Heart right ventricle (tissue), 16 donors: Measurements from ENCODE around the gene PROX2. TPM values are rescaled to one million over a fixed set of nuclear protein-coding genes. Genes with fewer than 3 reads are reported as not detected.
A peak's percentile ranks its signal among the peaks of the same experiment; 100 is the strongest.

Experiments used
- ATAC-seq, 8 donors: fragments of 200-7000 bp; cut with Tn5 transposase; one replicate each; pipeline ENCODE4 v1.9.1; 2020; ENCODE audit warnings: mild to moderate bottlenecking in 8 of 8, moderate library complexity in 8 of 8, moderate number of reproducible peaks in 1 of 8
- DNase-seq, 2 donors: peaks; one replicate each; pipeline ENCODE4 v3.0.0-alpha.2; 2020
- H3K27ac ChIP-seq, 10 donors: fragments of 200-600 bp; sonication (generic) in 2 of 10; one replicate each; pipeline versions ENCODE4 v1.5.0 to v1.8.0; 2020 to 2022; ENCODE audit warnings: mild to moderate bottlenecking in 3 of 10
- H3K27me3 ChIP-seq, 7 donors: fragments of 200-600 bp; one replicate each; pipeline ENCODE4 v1.8.0; 2021 to 2022; ENCODE audit warnings: mild to moderate bottlenecking in 2 of 7
- H3K36me3 ChIP-seq, 9 donors: fragments of 200-600 bp; sonication (generic) in 1 of 9; one replicate each; pipeline versions ENCODE4 v1.5.0 to v1.8.0; 2020 to 2022; ENCODE audit warnings: mild to moderate bottlenecking in 2 of 9
- H3K4me1 ChIP-seq, 9 donors: fragments of 200-600 bp; sonication (generic) in 1 of 9; one replicate each; pipeline versions ENCODE4 v1.5.0 to v1.8.0; 2020 to 2022; ENCODE audit warnings: mild to moderate bottlenecking in 4 of 9
- H3K4me3 ChIP-seq, 10 donors: fragments of 200-600 bp; sonication (generic) in 2 of 10; one replicate each; pipeline versions ENCODE4 v1.5.0 to v1.8.0; 2020 to 2022; ENCODE audit warnings: mild to moderate bottlenecking in 7 of 10, moderate library complexity in 2 of 10
- H3K9me3 ChIP-seq, 11 donors: fragments of 200-600 bp in 10 of 11; sonication (generic) in 2 of 11; one replicate each; pipeline versions ENCODE4 v1.5.0 to v1.8.0; 2013 to 2022; ENCODE audit warnings: mild to moderate bottlenecking in 2 of 11, control low read depth in 1 of 11, moderate library complexity in 1 of 11
- CTCF ChIP-seq, 9 donors: fragments of 200-600 bp; sonication (generic) in 2 of 9; IDR thresholded peaks; one replicate each; pipeline versions ENCODE4 v1.5.0 to v1.8.0; 2021 to 2022; ENCODE audit warnings: antibody characterized with exemption in 9 of 9, mild to moderate bottlenecking in 5 of 9, moderate library complexity in 1 of 9
- WGBS, 2 donors: extraction: QIAGEN DNeasy Blood & Tissue Kit; methylation state at CpG; one replicate each; pipeline ENCODE4 v1.1.7; 2013; ENCODE audit warnings: inconsistent platforms in 1 of 2; 5-methylcytosine and 5-hydroxymethylcytosine counted together
- intact Hi-C, 10 donors: fragments of 100-400 bp; cut with DNase I; formaldehyde crosslinking; loops; one replicate each; pipeline versions ENCODE4 v1.11.1 to v1.14.2; 2022
- polyA plus RNA-seq, 2 donors: library from polyadenylated mRNA; stranded (reverse); fragments of 200-250 nt; gene quantifications; one replicate each; pipeline ENCODE4 v1.2.3, GENCODE V29; 2013
- total RNA-seq, 10 donors: library from RNA; stranded (reverse); fragmentation: NEBNext Ultra II Directional in 3 of 10; extraction: Animal tissue kit (Norgen Biotek cat#: 25700) in 3 of 10; gene quantifications; one replicate each; pipeline versions ENCODE4 v1.2.1 to v1.2.4, GENCODE V29; 2021 to 2023
- donor health status: Arrhythmogenic right ventricular cardiomyopathy.
- donor health status: ischemic (EF 13 %, LVEDD 7.1; RV severe dilation, severe dysfunction).
- donor health status: healthy with polysubstance abuse.
- donor health status: DM: no; HTN: yes; CAD: no.
- donor health status: DM: no; HTN: no; CAD: no.
- donor health status: ischemic (EF 25% LVEDD 6.9; RV normal size, moderate dysfunction).
- donor health status: ischemic (EF 25% LVEDD 5.7; RV mildly dilated, moderate dysfunction).
- donor health status: healthy.
- donor health status: DM: yes; HTN: yes; CAD: no.
- donor health status: Ischemic cardiomyopathy.
- donor health status: ischemic (EF 35%, LVEDD 5.7; RV mildly dilated, moderate dysfunction).
- donor health status: nonischemic (EF 11% LVEDD 7.7; RV severe dilation, severe dysfunction).
- donor health status: DM: yes; HTN: yes; CAD: no.
- donor health status: PGD.
- donor health status: ischemic (EF 29% LVEDD 5.4; RV normal size, mild dysfunction).
- donor health status: nonischemic (EF 23%, LVEDD 6.1; RV moderate dilation, normal function).

PROX2 gene
- total and polyA plus RNA-seq, 12 donors: not detected

- no peak overlapping the region for H3K27ac ChIP-seq
- H3K4me3 ChIP-seq: no peak overlapping the region
- ATAC-seq (no peak), DNase-seq (no peak)
- H3K36me3 ChIP-seq: no peaks in the 10 kb centered on the region
- intact Hi-C loops: loop anchor here in 1 of 10 donors (10.0 kb wide), 1 partner anchor 216 kb away; no protein-coding TSS in a partner anchor
- H3K27me3 ChIP-seq: no peaks in the 10 kb centered on the region
- no peaks in the 10 kb centered on the region for H3K9me3 ChIP-seq
- no peak for TF ChIP-seq CTCF (IDR thresholded peaks at IDR 0.05)
- WGBS, 2 donors: 91 to 94% methylated on average over 8 of the region's 8 CpGs
- H3K4me1 ChIP-seq: peaks cover 0 to 6% (median 0%) of the 10 kb centered on the region in 9 donors
Observed at GRCh38 chr14:74868739-74869138, 7.2 kb downstream of the PROX2 start.

GRCh38 chr14:74867673-74868072, 8.3 kb downstream of the PROX2 start:
- peak in 1 of 2 donors; percentile 20 for DNase-seq

GRCh38 chr14:74866708-74867389, 9.1 kb downstream of the PROX2 start:
- WGBS, 2 donors: 70 to 77% methylated on average over 3 of the region's 3 CpGs
- no peak for TF ChIP-seq CTCF (IDR thresholded peaks at IDR 0.05)
- H3K4me1 ChIP-seq: peaks cover 0 to 6% (median 0%) of the 10 kb centered on the region in 9 donors
- DNase-seq: no peak
- no peaks in the 10 kb centered on the region for H3K27me3 ChIP-seq
- no peak for ATAC-seq
- H3K4me3 ChIP-seq: no peak overlapping the region
- intact Hi-C loops: loop anchor here in 1 of 10 donors (10.0 kb wide), 1 partner anchor 218 kb away; no protein-coding TSS in a partner anchor
- H3K9me3 ChIP-seq: no peaks in the 10 kb centered on the region
- no peak overlapping the region for H3K27ac ChIP-seq
- no peaks in the 10 kb centered on the region for H3K36me3 ChIP-seq

More at GRCh38 chr14:74867673-74868072, 8.3 kb downstream of the PROX2 start:
- H3K4me1 ChIP-seq: peaks cover 0 to 6% (median 0%) of the 10 kb centered on the region in 9 donors
- peak in 5 of 8 donors; percentile 23 to 81 (median 42) for ATAC-seq
- H3K27me3 ChIP-seq: no peaks in the 10 kb centered on the region
- no peak overlapping the region for H3K27ac ChIP-seq
- intact Hi-C loops: loop anchor here in 1 of 10 donors (10.0 kb wide), 1 partner anchor 217 kb away; no protein-coding TSS in a partner anchor
- H3K9me3 ChIP-seq: no peaks in the 10 kb centered on the region
- H3K4me3 ChIP-seq: no peak overlapping the region
- 50 to 54% methylated on average over 5 of the region's 5 CpGs for WGBS, 2 donors
- H3K36me3 ChIP-seq: no peaks in the 10 kb centered on the region
- no peak for TF ChIP-seq CTCF (IDR thresholded peaks at IDR 0.05)

DNA sequence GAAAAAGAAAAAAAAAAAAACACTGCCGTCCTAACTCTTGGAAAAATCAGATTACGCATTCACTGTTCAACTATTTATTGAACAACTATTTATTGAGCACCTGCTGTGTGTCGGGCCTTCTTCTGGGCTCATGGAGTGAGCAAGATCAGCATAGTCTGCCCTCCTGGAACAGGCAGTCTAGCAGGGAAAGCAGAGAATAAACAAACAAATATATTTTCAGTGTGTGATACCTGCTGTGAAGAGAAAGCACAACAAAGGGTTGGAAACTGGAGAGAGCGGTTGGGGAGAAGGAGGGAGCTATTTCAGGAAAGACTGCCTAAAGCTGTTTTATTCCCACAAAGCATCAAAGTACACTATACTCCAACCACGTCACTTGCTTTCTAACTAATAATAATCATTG, 10.8 kb downstream of the PROX2 start:
- no peak for TF ChIP-seq CTCF (IDR thresholded peaks at IDR 0.05)

More for the DNA sequence above, 10.8 kb downstream of the PROX2 start:
- Histone ChIP-seq H3K4me3 (no peak overlapping the region), H3K36me3 (no peaks in the 10 kb centered on the region), H3K4me1 (peaks cover 0 to 20% (median 10%) of the 10 kb centered on the region in 9 donors), H3K27me3 (no peaks in the 10 kb centered on the region), H3K27ac (no peak overlapping the region), H3K9me3 (no peaks in the 10 kb centered on the region)
- intact Hi-C loops: loop anchor here in 1 of 10 donors (10.0 kb wide), 1 partner anchor 220 kb away; no protein-coding TSS in a partner anchor
- 92 to 96% methylated on average over 5 of the region's 5 CpGs for WGBS, 2 donors
- no peak for ATAC-seq
- no peak for DNase-seq
